ENCODE data around the gene SPDYE18.
"Not testable (repeated sequence)": the region's sequence is repeated elsewhere in the genome, so short reads cannot be mapped to it uniquely, and the experiment has no call there.

SPDYE18 gene

GRCh38 chr7:77062557-77062956 is at the start of gene SPDYE18:
TSS of gene SPDYE18 (minus strand) at chr7:77062558. CDS start at chr7:77060512, 2,046 bp downstream.
- DNase-seq (ENCODE audit: low read depth) = not testable (repeated sequence)

DNA sequence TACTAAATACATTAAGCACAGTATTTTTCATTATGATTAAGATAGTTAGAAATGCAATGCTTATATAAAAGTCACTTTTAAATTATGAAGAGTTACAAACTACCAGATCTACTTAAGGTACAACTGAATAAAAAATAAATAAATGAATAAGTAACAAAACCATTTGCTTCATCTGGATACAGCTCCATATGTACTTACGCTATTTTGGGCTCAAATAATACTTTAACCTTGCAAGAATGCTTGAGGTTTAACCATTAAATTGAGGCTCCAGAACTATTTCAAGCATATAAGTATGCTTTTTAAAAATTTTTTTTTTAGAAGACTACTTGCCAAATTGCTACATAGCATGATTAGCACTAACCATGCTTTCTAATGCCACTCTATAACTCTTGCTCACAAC is 46.0 kb upstream of the SPDYE18 start:
- DNase-seq (ENCODE audit: low read depth) = not testable (repeated sequence)

- not testable (repeated sequence) for DNase-seq (ENCODE audit: low read depth)
Measured at GRCh38 chr7:77107659-77108058, 45.3 kb upstream of the SPDYE18 start.

GRCh38 chr7:77105904-77106303 is 43.5 kb upstream of the SPDYE18 start:
- not testable (repeated sequence) for DNase-seq (ENCODE audit: low read depth)

GRCh38 chr7:77102671-77103070 is 40.3 kb upstream of the SPDYE18 start:
- not testable (repeated sequence) for DNase-seq (ENCODE audit: low read depth)

DNA sequence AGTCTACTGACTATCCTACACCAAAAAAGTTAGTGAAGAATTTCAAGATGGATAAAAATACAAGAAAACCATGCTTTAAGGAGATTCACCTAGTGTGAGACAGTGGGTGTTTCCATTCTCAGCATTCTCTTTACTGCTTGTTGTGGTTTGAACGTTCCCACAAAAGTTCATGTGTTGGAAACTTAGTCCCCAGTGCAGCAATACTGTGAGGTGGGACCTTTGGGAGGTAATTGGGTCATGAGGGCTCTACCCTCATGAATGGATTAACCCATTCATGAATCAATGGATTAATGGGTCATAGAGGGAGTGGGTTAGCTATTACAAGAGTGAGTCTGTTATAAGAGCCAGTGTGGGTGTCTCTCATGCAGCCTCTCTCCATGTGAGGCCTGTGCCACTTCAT is 38.8 kb upstream of the SPDYE18 start:
- not testable (repeated sequence) for DNase-seq (ENCODE audit: low read depth)

GRCh38 chr7:77100501-77100900 is 38.1 kb upstream of the SPDYE18 start:
- not testable (repeated sequence) for DNase-seq (ENCODE audit: low read depth)

DNA sequence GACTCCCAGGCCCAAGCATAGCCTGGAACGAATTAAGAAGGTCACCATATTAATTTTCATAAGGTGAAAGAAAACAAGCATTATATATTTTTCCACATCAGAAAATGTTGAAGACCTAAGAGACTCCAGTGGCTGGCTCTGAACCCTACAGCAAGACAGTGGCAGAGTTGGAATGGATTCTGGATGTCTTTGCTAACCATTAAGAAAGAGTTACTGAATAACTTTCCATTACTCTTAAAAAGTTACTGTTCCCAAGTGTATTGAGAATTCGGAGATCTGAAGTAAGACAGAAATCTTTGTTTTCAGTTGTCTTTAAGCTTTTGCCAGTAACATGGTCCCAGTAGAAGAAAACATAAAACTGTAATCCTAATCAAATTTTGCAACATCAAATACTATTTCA is 29.9 kb upstream of the SPDYE18 start:
- not testable (repeated sequence) for DNase-seq (ENCODE audit: low read depth)

DNA sequence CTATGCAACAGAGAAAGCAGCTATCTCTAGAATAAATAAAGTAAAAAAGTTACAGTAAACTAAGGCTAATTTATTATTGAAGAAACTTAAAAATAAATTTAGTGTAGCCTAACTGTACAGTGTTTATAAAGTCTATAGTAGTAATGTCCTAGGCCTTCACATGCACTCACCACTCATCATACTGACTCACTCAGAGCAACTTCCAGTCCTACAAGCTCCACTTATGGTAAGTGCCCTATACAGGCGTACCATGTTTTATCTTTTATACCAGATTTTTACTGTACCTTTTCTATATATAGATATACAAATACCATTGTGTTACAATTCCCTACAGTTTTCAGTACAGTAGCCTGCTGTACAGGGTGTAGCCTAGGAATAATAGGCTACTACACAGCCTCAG is 19.8 kb upstream of the SPDYE18 start:
- not testable (repeated sequence) for DNase-seq (ENCODE audit: low read depth)

GRCh38 chr7:77080236-77080635 is 17.9 kb upstream of the SPDYE18 start:
- DNase-seq (ENCODE audit: low read depth) = not testable (repeated sequence)

GRCh38 chr7:77079624-77080023 is 17.3 kb upstream of the SPDYE18 start:
- not testable (repeated sequence) for DNase-seq (ENCODE audit: low read depth)

DNA sequence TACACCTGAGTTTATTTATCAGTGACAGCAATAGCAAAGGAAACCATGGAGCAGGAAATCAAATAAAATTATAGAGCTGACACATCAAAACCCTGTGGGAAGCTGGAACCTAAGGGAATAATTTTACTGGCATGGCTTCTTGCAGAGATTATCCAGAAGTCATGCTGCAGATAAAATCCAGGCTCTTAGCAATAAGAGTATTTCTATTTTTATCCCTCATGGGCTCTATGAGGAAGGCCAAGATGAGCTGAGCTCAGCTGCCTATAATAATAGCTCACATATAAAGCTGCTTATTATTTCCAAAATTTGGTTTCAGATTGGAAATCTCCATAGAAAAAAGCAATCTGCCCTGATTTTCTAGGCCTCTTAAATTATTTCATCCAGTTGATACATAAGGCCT is 16.8 kb upstream of the SPDYE18 start:
- DNase-seq (ENCODE audit: low read depth) = not testable (repeated sequence)

- DNase-seq (ENCODE audit: low read depth) = not testable (repeated sequence)
Measured at GRCh38 chr7:77077060-77077459, 14.7 kb upstream of the SPDYE18 start.

- DNase-seq (ENCODE audit: low read depth) = not testable (repeated sequence)
Measured at GRCh38 chr7:77074786-77075396, 12.5 kb upstream of the SPDYE18 start.

DNA sequence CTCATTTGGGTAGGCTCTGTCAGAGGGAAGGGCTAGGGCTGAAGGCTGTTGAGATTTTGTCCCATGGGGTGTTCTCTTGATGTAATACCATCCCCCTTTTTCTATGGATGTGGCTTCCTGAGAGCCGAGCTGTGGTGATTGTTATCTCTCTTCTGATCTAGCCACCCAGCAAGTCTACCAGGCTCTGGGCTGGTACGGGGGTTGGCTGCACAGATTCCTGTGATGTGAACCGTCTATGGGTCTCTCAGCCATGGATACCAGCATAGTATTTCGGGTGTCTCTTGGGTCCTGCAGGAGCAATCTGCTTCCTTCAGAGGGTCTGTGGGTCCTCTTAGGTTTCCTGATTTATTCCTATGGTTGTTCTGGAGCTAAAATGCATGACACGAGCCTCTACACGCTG is 8.8 kb upstream of the SPDYE18 start:
- DNase-seq (ENCODE audit: low read depth) = not testable (repeated sequence)

GRCh38 chr7:77065869-77066268 is 3.5 kb upstream of the SPDYE18 start:
- not testable (repeated sequence) for DNase-seq (ENCODE audit: low read depth)

DNA sequence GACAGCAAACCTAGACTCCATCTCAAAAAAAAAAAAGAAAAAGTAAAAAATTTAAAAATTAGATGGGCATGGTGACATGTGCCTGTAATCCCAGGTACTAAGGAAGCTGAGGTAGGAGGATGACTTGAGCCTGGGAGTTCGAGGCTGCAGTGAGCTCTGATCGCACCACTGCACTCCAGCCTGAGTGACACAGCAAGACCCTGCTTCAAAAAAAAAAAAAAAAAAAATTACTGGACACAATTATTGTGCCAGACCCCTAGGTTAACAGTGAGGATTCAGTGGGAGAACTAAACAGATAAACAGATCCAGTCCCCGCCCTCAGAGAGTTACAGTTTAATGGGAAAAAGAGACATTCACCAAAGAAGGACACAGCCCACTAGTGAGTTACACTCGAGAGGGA is 1.4 kb upstream of the SPDYE18 start:
- not testable (repeated sequence) for DNase-seq (ENCODE audit: low read depth)

DNA sequence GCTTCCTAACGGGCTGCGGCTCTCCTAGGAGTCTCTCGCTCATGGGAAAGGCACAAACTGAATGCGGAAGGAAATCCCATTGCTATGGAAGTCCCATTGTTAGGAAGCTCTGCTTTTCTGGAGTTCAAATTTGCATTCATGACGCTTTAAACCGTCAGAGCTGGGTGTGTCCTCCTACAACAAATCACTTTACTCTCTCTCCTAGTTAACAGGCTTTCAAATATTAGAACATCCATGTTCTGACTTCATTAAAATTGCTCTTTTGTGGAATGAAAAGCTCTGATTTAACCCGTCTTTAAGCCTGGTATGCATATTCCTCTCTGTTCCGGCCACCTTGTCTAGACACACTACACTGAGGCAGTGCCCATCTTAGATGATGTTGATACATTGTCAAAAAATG is 30.1 kb downstream of the SPDYE18 start, which contains the start of gene SPDYE17:
Gene SPDYE17, minus strand, starts transcription at position 101 of the 400 bp plus-strand sequence. CDS start 1,791 bp downstream, outside the sequence.
- DNase-seq (ENCODE audit: low read depth) = not testable (repeated sequence)

- not testable (repeated sequence) for DNase-seq (ENCODE audit: low read depth)
Measured at GRCh38 chr7:77026349-77026748, 36.0 kb downstream of the SPDYE18 start.

DNA sequence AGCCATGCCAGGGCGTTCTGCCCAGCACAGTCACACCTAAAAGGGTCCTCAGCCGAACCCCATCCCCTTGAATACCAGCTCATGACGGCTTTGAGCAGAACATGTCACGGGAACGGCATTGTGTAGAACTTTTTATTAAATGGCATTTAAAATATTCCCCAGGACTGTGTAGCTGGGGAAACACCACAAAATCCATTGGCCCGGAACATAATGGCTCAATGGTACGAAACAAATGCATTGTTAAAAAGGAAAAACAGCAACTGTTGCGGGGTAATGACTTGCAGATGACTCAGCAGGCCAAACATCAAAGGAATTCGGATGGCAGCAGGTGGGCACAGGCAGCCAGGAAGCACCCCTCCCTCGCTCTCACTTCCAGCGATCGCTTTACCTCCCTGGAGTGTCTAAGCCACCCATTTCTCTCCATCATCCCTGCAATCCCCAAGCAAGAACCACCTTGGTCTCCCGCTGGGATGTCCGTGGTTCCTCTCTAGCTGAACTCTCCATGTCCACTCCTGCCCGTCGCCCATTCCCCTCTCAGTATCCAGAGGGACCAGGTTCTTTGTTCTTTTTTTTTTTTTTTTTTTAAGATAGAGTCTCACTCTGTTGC is 52.2 kb downstream of the SPDYE18 start:
- not testable (repeated sequence) for DNase-seq (ENCODE audit: low read depth)

DNA sequence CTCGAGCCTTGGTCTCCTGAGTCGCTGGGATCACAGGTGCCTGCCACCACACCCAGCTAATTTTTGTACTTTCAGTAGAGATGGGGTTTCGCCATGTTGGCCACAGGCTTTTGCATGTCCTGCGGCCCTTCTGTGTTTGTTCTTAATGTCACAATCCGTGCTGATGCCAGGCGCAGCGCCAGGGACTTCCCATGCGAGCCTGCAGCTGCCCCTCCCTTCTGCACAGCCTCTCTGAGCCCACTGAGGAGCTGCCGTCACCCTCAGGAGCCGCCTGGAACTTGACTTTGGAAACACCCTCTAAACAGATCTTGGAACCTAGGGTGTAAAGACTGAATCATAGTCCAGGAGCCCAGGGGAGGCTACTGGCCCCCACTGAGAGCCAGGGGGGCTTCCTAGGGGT is 54.4 kb downstream of the SPDYE18 start:
- DNase-seq (ENCODE audit: low read depth) = not testable (repeated sequence)

DNA sequence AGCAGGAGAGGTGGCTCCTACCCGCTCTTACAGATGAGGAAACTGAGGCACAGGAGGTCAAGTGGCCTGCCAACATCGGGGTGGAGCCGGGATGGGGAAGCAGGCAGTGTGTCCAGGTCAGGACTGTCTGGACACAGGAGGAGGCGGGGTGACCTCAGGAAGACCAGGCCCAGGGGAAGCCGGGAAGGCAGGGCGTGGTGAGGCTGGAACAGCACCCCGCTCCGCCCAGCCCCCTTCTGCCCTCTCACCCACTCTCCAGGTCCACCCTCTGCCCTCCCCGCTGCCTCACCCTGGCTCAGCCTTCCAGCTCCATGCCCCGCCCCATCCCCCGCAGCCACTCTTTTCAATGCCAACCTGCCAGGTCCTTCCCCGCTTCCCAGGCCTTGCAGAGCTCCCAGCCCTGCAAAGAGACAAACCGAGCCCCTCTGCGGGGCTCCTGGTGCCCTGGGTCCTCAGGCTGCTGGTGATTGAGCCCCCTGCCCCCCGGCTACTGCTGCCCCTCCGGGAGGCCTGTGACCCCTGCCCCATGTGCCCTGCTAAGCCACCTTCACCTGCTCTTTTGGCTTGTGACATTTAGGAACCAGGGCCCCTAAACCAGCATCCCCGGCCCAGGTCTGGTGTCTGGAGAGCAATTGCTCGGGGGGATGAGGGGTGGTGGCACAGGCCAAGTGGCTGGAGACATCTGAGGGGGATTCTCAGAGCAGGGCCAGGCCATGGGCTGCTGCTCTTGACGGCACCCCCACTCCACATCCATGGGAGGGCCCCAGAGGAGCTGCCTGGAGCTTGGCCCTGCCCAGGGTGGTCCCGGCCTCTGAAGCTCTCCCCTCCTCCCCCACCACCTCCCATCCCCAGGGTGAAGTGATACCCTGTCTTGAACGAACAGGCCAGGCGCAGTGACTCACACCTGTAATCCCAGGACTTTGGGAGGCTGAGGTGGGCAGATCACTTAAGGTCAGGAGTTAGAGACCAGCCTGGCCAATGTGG is 55.9 kb downstream of the SPDYE18 start:
- DNase-seq (ENCODE audit: low read depth) = not testable (repeated sequence)

Data from stimulated activated CD8-positive, alpha-beta memory T cell treated with anti-CD3 and anti-CD28 coated beads, Interleukin-15, amount 100 ng/mL, for 1 hour (primary cell).